Stimulated activated CD4-positive, alpha-beta T cell treated with anti-CD3 and anti-CD28 coated beads, Interleukin-2, amount 100 ng/mL, for 4 hours (primary cell): ENCODE results near the gene HHAT.

Source experiments
- DNase-seq: peaks from one replicate; pipeline ENCODE4 v3.0.0-alpha.2; 2020; ENCODE audit warnings: low read depth

The HHAT gene

GRCh38 chr1:210554382-210554781 is 225.7 kb downstream of the HHAT start:
- DNase-seq, result no peak

- no peak for DNase-seq
Observed at GRCh38 chr1:210556475-210556874, 227.8 kb downstream of the HHAT start.

- no peak for DNase-seq
Observed at GRCh38 chr1:210557426-210558077, 228.8 kb downstream of the HHAT start.

- DNase-seq, result no peak
Observed at GRCh38 chr1:210558302-210558701, 229.6 kb downstream of the HHAT start.

GRCh38 chr1:210565306-210565705 is 236.6 kb downstream of the HHAT start:
- no peak for DNase-seq

GRCh38 chr1:210568631-210569030 is 239.9 kb downstream of the HHAT start:
- DNase-seq, result no peak

- no peak for DNase-seq
Observed at GRCh38 chr1:210570116-210570515, 241.4 kb downstream of the HHAT start.

- DNase-seq, result no peak
Observed at GRCh38 chr1:210571356-210572284, 242.9 kb downstream of the HHAT start.

GRCh38 chr1:210573141-210573540 is 244.4 kb downstream of the HHAT start:
- DNase-seq, result no peak

GRCh38 chr1:210582205-210582970 is 253.7 kb downstream of the HHAT start:
- DNase-seq, result no peak

- DNase-seq, result peak; percentile 30
Observed at GRCh38 chr1:210584439-210585113, 255.9 kb downstream of the HHAT start.

GRCh38 chr1:210586771-210587170 is 258.1 kb downstream of the HHAT start:
- no peak for DNase-seq

GRCh38 chr1:210587566-210587965 is 258.9 kb downstream of the HHAT start:
- DNase-seq, result no peak

GRCh38 chr1:210588357-210588756 is 259.7 kb downstream of the HHAT start:
- DNase-seq, result no peak

GRCh38 chr1:210588946-210589345 is 260.2 kb downstream of the HHAT start:
- DNase-seq, result no peak

- DNase-seq, result no peak
Observed at GRCh38 chr1:210591214-210591613, 262.5 kb downstream of the HHAT start.

- no peak for DNase-seq
Observed at GRCh38 chr1:210594605-210595004, 265.9 kb downstream of the HHAT start.

GRCh38 chr1:210596641-210597040 is 267.9 kb downstream of the HHAT start:
- DNase-seq, result no peak

- no peak for DNase-seq
Observed at GRCh38 chr1:210597555-210598134, 268.9 kb downstream of the HHAT start.

- DNase-seq, result no peak
Observed at GRCh38 chr1:210598135-210598652, 269.5 kb downstream of the HHAT start.

GRCh38 chr1:210600421-210601159 is 271.9 kb downstream of the HHAT start:
- DNase-seq, result no peak
